NCI-H82 (cell line): ENCODE measurements around the gene XCL2.

ENCODE experiments used
- DNase-seq: peaks from one replicate; lab custom pipeline; 2025; lab: John Stamatoyannopoulos, UW

The XCL2 gene

GRCh38 chr1:168513656-168514404 lies 30.0 kb downstream of the XCL2 start:
- no peak for DNase-seq

GRCh38 chr1:168512864-168513595 lies 30.8 kb downstream of the XCL2 start:
- DNase-seq, result no peak

- DNase-seq, result no peak
These were observed 33.7 kb downstream of the XCL2 start for GRCh38 chr1:168509875-168510791.

- DNase-seq, result no peak
These were observed 34.6 kb downstream of the XCL2 start for GRCh38 chr1:168509210-168509609.

- DNase-seq, result no peak
These were observed 36.0 kb downstream of the XCL2 start for GRCh38 chr1:168507828-168508227.

- no peak for DNase-seq
These were observed 36.6 kb downstream of the XCL2 start for GRCh38 chr1:168507231-168507630.

- no peak for DNase-seq
These were observed 37.5 kb downstream of the XCL2 start for GRCh38 chr1:168506204-168506819.

- no peak for DNase-seq
These were observed 38.8 kb downstream of the XCL2 start for GRCh38 chr1:168505006-168505405.

- DNase-seq, result no peak
These were observed 39.5 kb downstream of the XCL2 start for GRCh38 chr1:168504064-168504837.

GRCh38 chr1:168499688-168500049 lies 44.1 kb downstream of the XCL2 start:
- DNase-seq, result no peak

- DNase-seq, result no peak
These were observed 44.7 kb downstream of the XCL2 start for GRCh38 chr1:168498956-168499687.

- DNase-seq, result no peak
These were observed 45.6 kb downstream of the XCL2 start for GRCh38 chr1:168498159-168498631.

- no peak for DNase-seq
These were observed 46.3 kb downstream of the XCL2 start for GRCh38 chr1:168497376-168497950.

- no peak for DNase-seq
These were observed 52.2 kb downstream of the XCL2 start for GRCh38 chr1:168491527-168492164.
